Measurements from ENCODE around the gene TMTC1. TPM values are rescaled to one million over a fixed set of nuclear protein-coding genes. Genes with fewer than 3 reads are reported as not detected.

Gene TMTC1
- total RNA-seq, 4 donors from 2014 or later = 16.6 to 47.8 (median 25.6) TPM

DNA sequence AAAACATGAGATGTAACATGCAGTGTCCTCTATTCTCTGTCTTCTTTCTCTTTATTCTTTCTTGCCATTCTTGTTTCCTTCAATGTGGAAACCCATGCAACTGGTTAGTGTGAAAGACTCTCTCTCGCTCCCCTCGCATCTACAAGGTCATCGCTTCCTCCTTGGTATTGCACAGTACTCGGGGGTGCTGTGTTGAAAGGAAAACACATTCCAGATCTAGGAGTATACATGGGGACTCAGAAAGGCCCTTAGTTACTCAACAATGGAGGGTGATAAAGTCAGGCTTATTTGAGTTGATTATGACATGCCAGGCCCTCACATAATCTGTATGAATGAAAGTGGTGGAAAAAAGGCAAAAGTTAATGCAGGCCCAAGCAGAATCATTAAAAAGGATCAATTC lies 210.8 kb downstream of the TMTC1 start:
- no peaks in the 10 kb centered on the region for H3K36me3 ChIP-seq
- H3K9me3 ChIP-seq = no peaks in the 10 kb centered on the region
- TF ChIP-seq POLR2A (IDR thresholded peaks at IDR 0.05) = no peak
- 64 to 65% methylated on average over 4 of the region's 4 CpGs for WGBS, 2 donors
- intact Hi-C loops (cut with DNase I) = no loop called here
- no peaks in the 10 kb centered on the region for H3K4me1 ChIP-seq
- H3K27ac ChIP-seq = no peak overlapping the region
- DNase-seq = no peak
- H3K27me3 ChIP-seq = no peaks in the 10 kb centered on the region
- H3K4me3 ChIP-seq (replicated peaks in 1 of 3) = no peak overlapping the region

DNA sequence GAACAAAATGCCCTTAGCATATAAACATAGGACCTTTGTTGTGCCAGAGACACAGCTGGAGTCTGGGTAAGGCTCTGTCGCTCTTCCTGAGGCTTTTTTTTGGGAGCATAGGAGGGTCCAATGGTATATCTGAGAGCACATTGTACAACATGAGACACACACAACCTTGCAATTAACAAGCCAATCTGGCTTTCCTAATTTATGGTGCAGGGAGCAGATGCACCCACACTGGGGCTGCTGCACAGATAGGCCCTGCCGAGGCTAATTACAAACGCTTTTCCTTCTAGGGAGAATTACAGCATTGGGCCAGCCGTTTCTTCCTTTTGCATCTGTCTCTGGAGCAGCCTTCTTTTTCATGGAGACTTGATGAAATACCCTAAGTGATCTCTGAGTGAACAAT lies 211.3 kb downstream of the TMTC1 start:
- Histone ChIP-seq H3K27me3 (no peaks in the 10 kb centered on the region), H3K4me1 (no peaks in the 10 kb centered on the region), H3K9me3 (no peaks in the 10 kb centered on the region), H3K4me3 (replicated peaks in 1 of 3) (no peak overlapping the region), H3K36me3 (no peaks in the 10 kb centered on the region), H3K27ac (no peak overlapping the region)
- DNase-seq = no peak
- WGBS, 2 donors = 87 to 91% methylated on average over 4 of the region's 4 CpGs
- intact Hi-C loops (cut with DNase I) = no loop called here
- TF ChIP-seq, protein P1, sequence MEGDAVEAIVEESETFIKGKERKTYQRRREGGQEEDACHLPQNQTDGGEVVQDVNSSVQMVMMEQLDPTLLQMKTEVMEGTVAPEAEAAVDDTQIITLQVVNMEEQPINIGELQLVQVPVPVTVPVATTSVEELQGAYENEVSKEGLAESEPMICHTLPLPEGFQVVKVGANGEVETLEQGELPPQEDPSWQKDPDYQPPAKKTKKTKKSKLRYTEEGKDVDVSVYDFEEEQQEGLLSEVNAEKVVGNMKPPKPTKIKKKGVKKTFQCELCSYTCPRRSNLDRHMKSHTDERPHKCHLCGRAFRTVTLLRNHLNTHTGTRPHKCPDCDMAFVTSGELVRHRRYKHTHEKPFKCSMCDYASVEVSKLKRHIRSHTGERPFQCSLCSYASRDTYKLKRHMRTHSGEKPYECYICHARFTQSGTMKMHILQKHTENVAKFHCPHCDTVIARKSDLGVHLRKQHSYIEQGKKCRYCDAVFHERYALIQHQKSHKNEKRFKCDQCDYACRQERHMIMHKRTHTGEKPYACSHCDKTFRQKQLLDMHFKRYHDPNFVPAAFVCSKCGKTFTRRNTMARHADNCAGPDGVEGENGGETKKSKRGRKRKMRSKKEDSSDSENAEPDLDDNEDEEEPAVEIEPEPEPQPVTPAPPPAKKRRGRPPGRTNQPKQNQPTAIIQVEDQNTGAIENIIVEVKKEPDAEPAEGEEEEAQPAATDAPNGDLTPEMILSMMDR (IDR thresholded peaks at IDR 0.05) = no peak

DNA sequence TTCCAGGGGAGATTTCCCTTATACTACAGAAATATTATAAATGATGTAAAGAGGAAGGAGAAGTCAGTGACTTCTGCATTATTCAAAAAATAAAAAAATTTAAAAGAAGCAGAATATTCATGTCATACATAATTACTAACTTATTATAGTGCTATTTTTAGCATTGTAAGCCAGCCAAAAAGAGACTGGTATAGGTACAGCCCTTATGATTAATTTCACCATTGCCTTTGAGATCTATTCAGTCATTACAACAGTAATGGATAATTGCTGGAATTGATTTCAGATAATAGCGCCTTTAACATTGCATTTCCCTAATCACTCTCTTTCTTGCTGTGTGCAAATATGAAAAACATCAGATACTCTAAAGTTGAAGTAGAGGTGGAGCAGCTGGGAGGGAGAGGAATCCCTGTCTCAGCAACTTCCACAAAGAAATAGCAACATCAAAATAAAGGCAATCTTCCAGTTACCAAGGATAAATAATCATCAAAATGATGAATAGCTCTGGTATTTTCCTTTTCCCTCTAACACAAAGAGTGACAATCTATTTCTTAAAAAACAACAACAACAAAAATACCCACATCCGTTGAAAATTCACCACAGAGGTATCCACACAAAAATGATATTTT lies 214.5 kb downstream of the TMTC1 start:
- Histone ChIP-seq H3K36me3 (no peaks in the 10 kb centered on the region), H3K27me3 (no peaks in the 10 kb centered on the region), H3K4me1 (peaks cover 0 to 2% of the 10 kb centered on the region in 2 donors), H3K4me3 (replicated peaks in 1 of 3) (no peak overlapping the region), H3K9me3 (no peaks in the 10 kb centered on the region), H3K27ac (no peak overlapping the region)
- intact Hi-C loops (cut with DNase I) = no loop called here
- no peak for TF ChIP-seq POLR2A (IDR thresholded peaks at IDR 0.05)
- TF ChIP-seq, protein P1 (IDR thresholded peaks at IDR 0.05) = no peak
- DNase-seq = no peak
- 70 to 77% methylated on average over 2 of the region's 2 CpGs for WGBS, 2 donors

DNA sequence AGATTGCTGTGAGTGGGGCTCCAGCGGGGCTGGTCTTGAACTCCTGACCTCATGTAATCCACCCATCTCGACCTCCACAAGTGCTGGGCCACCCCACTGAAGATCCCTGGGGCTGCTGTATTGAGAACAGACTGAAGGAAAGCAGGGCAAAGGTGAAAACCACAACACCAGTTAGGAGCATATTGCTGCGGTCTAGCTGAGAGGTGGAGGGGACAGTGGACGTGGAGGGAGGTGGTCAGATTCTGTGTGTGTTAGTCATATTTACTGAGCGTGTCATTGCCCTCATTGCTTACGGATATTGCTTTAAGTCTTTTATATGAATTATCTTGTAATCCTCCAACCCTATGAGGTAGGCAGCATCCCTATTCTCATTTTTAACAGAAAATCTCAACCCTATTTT lies 217.3 kb downstream of the TMTC1 start:
- TF ChIP-seq POLR2A (IDR thresholded peaks at IDR 0.05) = no peak
- TF ChIP-seq, protein P1 (IDR thresholded peaks at IDR 0.05) = no peak
- intact Hi-C loops (cut with DNase I) = no loop called here
- Histone ChIP-seq H3K27me3 (no peaks in the 10 kb centered on the region), H3K4me3 (replicated peaks in 1 of 3) (no peak overlapping the region), H3K36me3 (no peaks in the 10 kb centered on the region), H3K27ac (no peak overlapping the region), H3K4me1 (peaks cover 4 to 8% of the 10 kb centered on the region in 2 donors), H3K9me3 (no peaks in the 10 kb centered on the region)
- whole genome bisulfite sequencing, 2 donors = 73 to 91% methylated on average over 6 of the region's 6 CpGs
- no peak for DNase-seq

DNA sequence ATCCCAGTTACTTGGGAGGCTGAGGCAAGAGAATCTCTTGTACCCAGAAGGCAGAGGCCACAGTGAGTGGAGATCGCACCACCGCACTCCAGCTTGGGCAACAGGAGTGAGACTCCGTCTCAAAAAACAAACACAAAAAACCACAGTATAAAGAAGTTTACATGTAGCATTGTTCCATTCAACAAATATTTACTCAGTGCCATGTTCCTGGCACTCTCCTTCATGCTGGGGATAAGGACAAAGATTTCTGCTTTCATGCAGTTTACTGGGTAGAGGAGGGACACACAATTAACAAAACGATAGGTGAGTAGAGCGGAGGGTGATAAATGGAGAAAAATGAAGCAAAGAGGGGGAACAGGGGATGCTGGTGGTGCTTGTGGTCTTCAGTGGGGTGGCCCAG lies 218.0 kb downstream of the TMTC1 start:
- H3K9me3 ChIP-seq = no peaks in the 10 kb centered on the region
- 95 to 97% methylated on average over 5 of the region's 5 CpGs for WGBS, 2 donors
- intact Hi-C loops (cut with DNase I) = no loop called here
- no peaks in the 10 kb centered on the region for H3K36me3 ChIP-seq
- TF ChIP-seq, protein P1 (IDR thresholded peaks at IDR 0.05) = no peak
- TF ChIP-seq POLR2A (IDR thresholded peaks at IDR 0.05) = no peak
- DNase-seq = no peak
- H3K4me3 ChIP-seq (replicated peaks in 1 of 3) = no peak overlapping the region
- H3K4me1 ChIP-seq = peaks cover 4 to 8% of the 10 kb centered on the region in 2 donors
- H3K27ac ChIP-seq = no peak overlapping the region
- no peaks in the 10 kb centered on the region for H3K27me3 ChIP-seq
